ENCODE data around the gene ARFIP2.

GRCh38 chr11:6497069-6497839 is 16.1 kb upstream of the ARFIP2 start, which contains the start of gene DNHD1:
- TF ChIP-seq POLR2A (IDR thresholded peaks at IDR 0.05; ENCODE audit: low read depth, low read length) = no peak
- no peak for TF ChIP-seq POLR2AphosphoS5 (IDR thresholded peaks at IDR 0.05; ENCODE audit: low read depth, low read length)
- no peak for TF ChIP-seq TAF1 (IDR thresholded peaks at IDR 0.05; ENCODE audit: low read depth, low read length)
